ENCODE measurements around the gene ASNSD1. TPM values are rescaled to one million over a fixed set of nuclear protein-coding genes. Genes with fewer than 3 reads are reported as not detected.

ASNSD1 gene
- total and polyA plus RNA-seq, 2 experiments from 2014 or later, result 61.7 to 63.4 TPM

DNA sequence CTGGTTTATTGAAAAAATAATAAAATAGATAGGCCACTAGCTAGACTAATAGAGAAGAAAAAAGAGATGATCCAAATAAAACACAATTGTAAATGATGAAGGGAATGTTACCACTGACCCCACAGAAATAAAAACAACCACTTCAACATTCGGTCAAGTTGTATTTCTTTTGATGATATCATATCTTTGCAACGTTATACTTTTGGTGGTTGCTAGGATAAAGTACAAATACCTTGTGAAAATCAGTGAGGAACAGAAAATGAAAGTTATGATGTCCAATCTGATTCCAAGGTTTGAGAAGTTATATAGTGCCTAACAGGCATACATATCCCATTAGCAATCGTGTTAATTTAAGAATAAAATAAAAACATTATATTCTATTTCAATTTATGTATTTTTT is 6.6 kb upstream of the ASNSD1 start:
- Histone ChIP-seq H3K27me3 (replicated peaks; ENCODE audit: insufficient read depth) (no peaks in the 10 kb centered on the region), H3K9me2 (ENCODE audit: insufficient read depth) (no peaks in the 10 kb centered on the region), H3K9me3 (ENCODE audit: low read depth) (no peaks in the 10 kb centered on the region), H3K27ac (no peak overlapping the region), H3K79me2 (ENCODE audit: insufficient read depth) (no peaks in the 10 kb centered on the region), H3K4me1 (ENCODE audit: insufficient read depth) (peaks cover under 1% of the 10 kb centered on the region; the same call in 1 of the 2 replicates), H4K20me1 (ENCODE audit: insufficient read depth) (no peaks in the 10 kb centered on the region), H3F3A (ENCODE audit: insufficient read depth) (peaks cover 3% of the 10 kb centered on the region; the same call in 1 of the 2 replicates), H3K9ac (no peak overlapping the region), H3K36me3 (ENCODE audit: low read depth) (no peaks in the 10 kb centered on the region), H3K4me3 (no peak overlapping the region), H3K4me2 (ENCODE audit: unreplicated experiment) (no peak overlapping the region), H2AFZ (no peak overlapping the region)
- 51 to 58% methylated on average over 3 of the region's 3 CpGs for WGBS, 2 experiments (ENCODE audit: low coverage in 1 of 2, low lambda C conversion rate in 2 of 2, missing lambda C conversion rate in 2 of 2)
- DNase-seq, result no peak
- in situ Hi-C loops (cut with MboI), result no loop called here
- TF ChIP-seq EZH2 (IDR thresholded peaks at IDR 0.05; ENCODE audit: insufficient read depth, poor library complexity, severe bottlenecking), result no peak
- TF ChIP-seq EZH2phosphoT487 (IDR thresholded peaks at IDR 0.05; ENCODE audit: insufficient read depth, low read depth), result no peak

DNA sequence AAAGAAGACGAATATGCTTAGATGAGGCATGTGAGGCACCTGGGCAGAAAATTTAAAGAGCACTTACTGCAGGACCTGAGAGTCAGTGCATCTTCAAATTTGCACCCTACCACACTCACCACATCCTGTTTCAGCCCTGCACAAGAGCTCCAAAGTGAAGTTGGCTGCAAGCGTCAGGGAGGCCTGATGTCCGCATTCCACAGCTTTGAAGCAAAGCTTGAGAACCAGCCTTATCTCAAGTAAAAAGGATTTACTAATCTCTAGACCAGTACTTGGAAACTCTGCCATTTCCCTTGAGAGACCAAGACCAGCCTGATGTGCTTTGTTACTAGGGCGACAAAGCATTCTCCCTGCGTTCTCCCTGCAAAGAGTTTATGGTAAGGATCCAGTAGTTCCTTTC is 3.4 kb upstream of the ASNSD1 start:
- Histone ChIP-seq H4K20me1 (ENCODE audit: insufficient read depth) (no peaks in the 10 kb centered on the region), H3K9ac (no peak overlapping the region), H2AFZ (no peak overlapping the region), H3K79me2 (ENCODE audit: insufficient read depth) (peaks cover 16% of the 10 kb centered on the region), H3K27ac (no peak overlapping the region), H3K4me3 (no peak overlapping the region), H3K9me3 (ENCODE audit: low read depth) (no peaks in the 10 kb centered on the region), H3K27me3 (replicated peaks; ENCODE audit: insufficient read depth) (no peaks in the 10 kb centered on the region), H3K36me3 (ENCODE audit: low read depth) (no peaks in the 10 kb centered on the region), H3K4me1 (ENCODE audit: insufficient read depth) (peaks cover 7% of the 10 kb centered on the region), H3K4me2 (ENCODE audit: unreplicated experiment) (no peak overlapping the region), H3K9me2 (ENCODE audit: insufficient read depth) (no peaks in the 10 kb centered on the region), H3F3A (ENCODE audit: insufficient read depth) (no peaks in the 10 kb centered on the region)
- in situ Hi-C loops (cut with MboI), result no loop called here
- no peak for DNase-seq
- TF ChIP-seq EZH2phosphoT487 (IDR thresholded peaks at IDR 0.05; ENCODE audit: insufficient read depth, low read depth), result no peak
- TF ChIP-seq EZH2 (IDR thresholded peaks at IDR 0.05; ENCODE audit: insufficient read depth, poor library complexity, severe bottlenecking), result no peak
- WGBS, 2 experiments (ENCODE audit: low coverage in 1 of 2, low lambda C conversion rate in 2 of 2, missing lambda C conversion rate in 2 of 2), result 86 to 88% methylated on average over 5 of the region's 5 CpGs

DNA sequence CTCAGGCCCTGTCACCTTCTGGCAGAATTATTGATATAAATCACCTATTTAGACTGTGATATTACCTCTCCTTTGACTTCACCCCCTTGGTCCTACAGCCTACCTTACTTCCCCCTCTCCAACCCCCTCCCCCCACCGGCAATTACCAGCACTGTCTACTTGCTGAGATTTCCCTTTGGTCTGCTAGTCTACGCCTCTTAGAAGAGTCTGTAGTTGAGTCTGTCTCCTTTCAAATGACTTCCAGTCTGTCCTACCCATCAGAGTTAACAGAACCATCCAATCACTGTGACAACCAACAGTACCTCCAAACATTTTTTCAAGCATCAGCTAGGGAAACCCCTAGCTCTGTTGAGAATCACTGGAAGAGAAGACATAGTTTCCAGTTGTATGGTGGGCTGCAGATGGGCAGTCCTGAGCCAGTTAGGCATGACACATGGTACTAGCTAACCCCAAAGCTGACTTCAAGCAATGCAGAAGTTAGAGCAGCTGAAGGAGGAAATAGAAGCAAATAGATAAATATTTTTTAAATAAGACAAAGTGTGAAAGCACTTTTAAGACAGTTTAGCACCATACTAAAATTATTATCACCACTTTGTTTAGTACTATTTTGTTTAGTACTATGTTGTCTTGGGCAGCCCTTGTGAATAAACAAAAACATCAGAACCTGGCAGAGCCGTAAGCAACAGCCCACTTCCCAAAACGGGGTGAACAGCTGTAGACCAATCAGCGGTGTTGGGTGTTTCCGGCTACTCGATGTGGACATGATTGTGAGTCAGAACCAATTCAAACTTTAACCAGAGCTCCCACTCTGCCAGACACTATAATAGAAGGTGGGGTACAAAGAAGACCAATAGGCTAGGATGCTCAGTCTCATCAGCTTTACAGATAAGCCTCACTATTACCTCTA is 2.7 kb upstream of the ASNSD1 start:
- H3K27me3 ChIP-seq (replicated peaks; ENCODE audit: insufficient read depth), result no peaks in the 10 kb centered on the region
- peaks cover 7% of the 10 kb centered on the region for H3K4me1 ChIP-seq (ENCODE audit: insufficient read depth)
- WGBS, 2 experiments (ENCODE audit: low coverage in 1 of 2, low lambda C conversion rate in 2 of 2, missing lambda C conversion rate in 2 of 2), result 44 to 49% methylated on average over 7 of the region's 7 CpGs
- H3K79me2 ChIP-seq (ENCODE audit: insufficient read depth), result peaks cover 23% of the 10 kb centered on the region
- in situ Hi-C loops (cut with MboI), result no loop called here
- no peak overlapping the region for H3K27ac ChIP-seq
- no peak for TF ChIP-seq EZH2phosphoT487 (IDR thresholded peaks at IDR 0.05; ENCODE audit: insufficient read depth, low read depth)
- no peak for TF ChIP-seq EZH2 (IDR thresholded peaks at IDR 0.05; ENCODE audit: insufficient read depth, poor library complexity, severe bottlenecking)
- no peaks in the 10 kb centered on the region for H3K36me3 ChIP-seq (ENCODE audit: low read depth)
- peak overlapping the region; percentile 44; the same call in 1 of the 2 replicates for H2AFZ ChIP-seq
- no peak overlapping the region for H3K4me2 ChIP-seq (ENCODE audit: unreplicated experiment)
- no peak overlapping the region for H3K9ac ChIP-seq
- no peak overlapping the region for H3K4me3 ChIP-seq
- H3K9me3 ChIP-seq (ENCODE audit: low read depth), result no peaks in the 10 kb centered on the region
- no peaks in the 10 kb centered on the region for H4K20me1 ChIP-seq (ENCODE audit: insufficient read depth)
- H3K9me2 ChIP-seq (ENCODE audit: insufficient read depth), result no peaks in the 10 kb centered on the region
- H3F3A ChIP-seq (ENCODE audit: insufficient read depth), result no peaks in the 10 kb centered on the region
- peak; percentile 11 for DNase-seq

DNA sequence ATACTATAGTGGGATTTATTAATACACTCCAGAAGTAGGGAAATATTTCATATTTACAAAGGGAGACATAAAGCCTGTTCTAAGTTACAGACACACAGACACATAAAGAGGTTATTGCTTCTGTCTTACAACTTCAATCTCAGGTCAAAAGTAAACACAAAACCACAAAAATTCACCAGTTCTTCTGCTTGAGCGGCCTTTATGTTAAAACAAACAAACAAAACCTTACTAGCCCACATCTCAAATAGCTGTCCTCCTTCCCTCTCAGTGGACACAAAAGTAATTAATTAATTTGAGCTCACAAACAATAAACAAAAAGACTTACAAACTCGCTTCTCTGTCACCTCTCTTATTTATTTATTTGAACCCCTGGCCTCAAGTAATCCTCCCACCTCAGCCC is 1.5 kb upstream of the ASNSD1 start:
- H3K4me3 ChIP-seq, result no peak overlapping the region
- no peaks in the 10 kb centered on the region for H3F3A ChIP-seq (ENCODE audit: insufficient read depth)
- H3K79me2 ChIP-seq (ENCODE audit: insufficient read depth), result peaks cover 35% of the 10 kb centered on the region
- no peak overlapping the region for H3K9ac ChIP-seq
- DNase-seq, result no peak
- H3K4me2 ChIP-seq (ENCODE audit: unreplicated experiment), result no peak overlapping the region
- H3K27ac ChIP-seq, result no peak overlapping the region
- in situ Hi-C loops (cut with MboI), result no loop called here
- peaks cover 10% of the 10 kb centered on the region for H3K4me1 ChIP-seq (ENCODE audit: insufficient read depth)
- WGBS, 2 experiments (ENCODE audit: low coverage in 1 of 2, low lambda C conversion rate in 2 of 2, missing lambda C conversion rate in 2 of 2), result 11 to 24% methylated on average over 2 of the region's 2 CpGs
- H3K9me3 ChIP-seq (ENCODE audit: low read depth), result no peaks in the 10 kb centered on the region
- TF ChIP-seq EZH2phosphoT487 (IDR thresholded peaks at IDR 0.05; ENCODE audit: insufficient read depth, low read depth), result no peak
- TF ChIP-seq EZH2 (IDR thresholded peaks at IDR 0.05; ENCODE audit: insufficient read depth, poor library complexity, severe bottlenecking), result no peak
- peak overlapping the region; percentile 44; the same call in 1 of the 2 replicates for H2AFZ ChIP-seq
- H3K27me3 ChIP-seq (replicated peaks; ENCODE audit: insufficient read depth), result no peaks in the 10 kb centered on the region
- H4K20me1 ChIP-seq (ENCODE audit: insufficient read depth), result no peaks in the 10 kb centered on the region
- no peaks in the 10 kb centered on the region for H3K36me3 ChIP-seq (ENCODE audit: low read depth)
- H3K9me2 ChIP-seq (ENCODE audit: insufficient read depth), result no peaks in the 10 kb centered on the region
